SK-N-SH (cell line): ENCODE data around the gene PALLD. TPM values are rescaled to one million over a fixed set of nuclear protein-coding genes. Genes with fewer than 3 reads are reported as not detected.

Experiments used
- CTCF ChIA-PET: fragments of 300-600, 350-600 bp; formaldehyde crosslinking; extraction: SDS; loops from one replicate; lab custom pipeline; 2021; lab: Yijun Ruan, JAX
- POLR2A ChIA-PET: fragments of 350-600 bp; sonication (Branson Sonifier 250); formaldehyde crosslinking; extraction: SDS; loops from one replicate; lab custom pipeline; 2020; ENCODE audit warnings: antibody characterized with exemption, inconsistent platforms; lab: Yijun Ruan, JAX
- DNase-seq: peaks from one replicate; pipeline ENCODE4 v3.0.0; 2012
- H2AFZ ChIP-seq: fragments of 200-600 bp; sonication (generic); 2 replicates; pipeline ENCODE4 v1.8.1; 2016; ENCODE audit warnings: antibody characterized with exemption, mild to moderate bottlenecking, low read depth
- H3F3A ChIP-seq: fragments of 200-600 bp; sonication (generic); replicated peaks from 2 replicates; pipeline ENCODE3; 2016; ENCODE audit warnings: antibody characterized with exemption, mild to moderate bottlenecking; ENCODE audit not compliant: insufficient read depth
- H3K27ac ChIP-seq, 2 experiments: fragments of 200-500 bp in 1 of 2; fragments of 200-600 bp in 1 of 2; sonication (Bioruptor generic) in 1 of 2; sonication (generic), shearing (Covaris generic) in 1 of 2; 2 replicates each; pipeline versions ENCODE4 v1.5.1 to v1.6.1; 2014 to 2016; ENCODE audit warnings: low read depth in 2 of 2, inconsistent platforms in 1 of 2, low read length in 1 of 2, mild to moderate bottlenecking in 1 of 2, mixed read lengths in 1 of 2
- H3K27me3 ChIP-seq: fragments of 200-600 bp; sonication (generic), shearing (Covaris generic); 2 replicates; pipeline ENCODE4 v1.6.1; 2016; ENCODE audit warnings: mixed run types; ENCODE audit not compliant: insufficient read depth
- H3K36me3 ChIP-seq, 2 experiments: fragments of 200-500 bp in 1 of 2; fragments of 200-600 bp in 1 of 2; sonication (Bioruptor generic) in 1 of 2; sonication (generic) in 1 of 2; replicated peaks in 1 of 2; 2 replicates each; pipeline versions ENCODE3 to v1.5.1; 2014 to 2016; ENCODE audit warnings: low read length in 1 of 2, mild to moderate bottlenecking in 1 of 2; ENCODE audit not compliant: insufficient read depth in 2 of 2, control insufficient read depth in 1 of 2
- H3K4me1 ChIP-seq, 2 experiments: fragments of 200-500 bp in 1 of 2; fragments of 200-600 bp in 1 of 2; sonication (Bioruptor generic) in 1 of 2; sonication (generic), shearing (Covaris generic) in 1 of 2; 2 replicates each; pipeline versions ENCODE4 v1.5.1 to v1.6.1; 2014 to 2016; ENCODE audit warnings: low read depth in 1 of 2, low read length in 1 of 2, mixed run types in 1 of 2; ENCODE audit not compliant: insufficient read depth in 2 of 2, control insufficient read depth in 1 of 2
- H3K4me2 ChIP-seq: fragments of 200-600 bp; sonication (generic), shearing (Covaris generic); 2 replicates; pipeline ENCODE4 v1.6.1; 2017; ENCODE audit warnings: mixed run types
- H3K4me3 ChIP-seq, 2 experiments: fragments of 200-500 bp in 1 of 2; fragments of 200-600 bp in 1 of 2; sonication (Bioruptor generic) in 1 of 2; sonication (generic), shearing (Covaris generic) in 1 of 2; 2 replicates each; pipeline versions ENCODE4 v1.5.1 to v1.8.1; 2014 to 2016; ENCODE audit warnings: low read depth in 2 of 2, inconsistent platforms in 1 of 2, low read length in 1 of 2, mild to moderate bottlenecking in 1 of 2, mixed read lengths in 1 of 2, moderate library complexity in 1 of 2
- H3K79me2 ChIP-seq: fragments of 200-600 bp; sonication (generic); 2 replicates; pipeline ENCODE4 v1.8.1; 2017; ENCODE audit warnings: mild to moderate bottlenecking; ENCODE audit not compliant: insufficient read depth
- H3K9ac ChIP-seq: fragments of 200-600 bp; sonication (generic); 2 replicates; pipeline ENCODE4 v1.6.1; 2017; ENCODE audit warnings: mixed run types
- H3K9me2 ChIP-seq: fragments of 200-600 bp; sonication (generic); 2 replicates; pipeline ENCODE4 v1.6.1; 2017; ENCODE audit warnings: mixed run types
- H3K9me3 ChIP-seq: fragments of 200-600 bp; sonication (generic); 2 replicates; pipeline ENCODE4 v1.6.1; 2017; ENCODE audit warnings: mixed run types, mild to moderate bottlenecking, moderate library complexity
- H4K20me1 ChIP-seq: fragments of 200-600 bp; sonication (generic); 2 replicates; pipeline ENCODE4 v1.6.1; 2017; ENCODE audit warnings: mild to moderate bottlenecking, mixed run types; ENCODE audit not compliant: insufficient read depth
- CHD2 ChIP-seq: fragments of 150-350 bp; IDR thresholded peaks from 2 replicates; pipeline ENCODE4 v1.6.1; 2018; ENCODE audit warnings: low read length; ENCODE audit not compliant: partially characterized antibody
- EP300 ChIP-seq, 2 experiments: IDR thresholded peaks; 2 replicates each; pipeline versions ENCODE4 v1.4.0 to v1.6.1; 2012; ENCODE audit warnings: borderline replicate concordance in 1 of 2, low read depth in 1 of 2, low read length in 1 of 2
- GABPA ChIP-seq: IDR thresholded peaks from 2 replicates; pipeline ENCODE4 v1.4.0; 2012; ENCODE audit warnings: low read depth, mild to moderate bottlenecking
- JUND ChIP-seq: IDR thresholded peaks from 2 replicates; pipeline ENCODE4 v1.4.0; 2012
- NRF1 ChIP-seq: IDR thresholded peaks from 2 replicates; pipeline ENCODE4 v1.6.1; 2012; ENCODE audit warnings: low read depth, mild to moderate bottlenecking, low read length
- RXRA ChIP-seq: IDR thresholded peaks from 2 replicates; pipeline ENCODE4 v1.4.0; 2012; ENCODE audit warnings: low read depth, mild to moderate bottlenecking, borderline replicate concordance
- SIN3A ChIP-seq: IDR thresholded peaks from 2 replicates; pipeline ENCODE4 v1.6.1; 2012; ENCODE audit warnings: low read depth, mild to moderate bottlenecking, low read length, moderate library complexity, borderline replicate concordance
- TAF1 ChIP-seq: IDR thresholded peaks from 2 replicates; pipeline ENCODE4 v1.6.1; 2012; ENCODE audit warnings: low read depth, mild to moderate bottlenecking, low read length, moderate library complexity, borderline replicate concordance
- WGBS: methylation state at CpG from one replicate; pipeline ENCODE4 v1.1.6; 2017; ENCODE audit warnings: low lambda C conversion rate; 5-methylcytosine and 5-hydroxymethylcytosine counted together
- polyA plus RNA-seq, 3 experiments: library from polyadenylated mRNA; depleted of rRNA; stranded (reverse); fragments of >200 nt; gene quantifications; 2 replicates each; pipeline ENCODE4 v1.2.3, GENCODE V29; 2012
- TF ChIP-seq, protein P1 (sequence below): fragments of 150-350 bp; IDR thresholded peaks from 2 replicates; pipeline ENCODE4 v1.6.1; 2016; ENCODE audit warnings: mild to moderate bottlenecking, low read depth, low read length
- TF ChIP-seq, protein P2 (sequence below): IDR thresholded peaks from 2 replicates; pipeline ENCODE4 v1.4.0; 2012; ENCODE audit warnings: low read depth
- TF ChIP-seq, protein P3 (sequence below): fragments of 200-600 bp; sonication (generic); IDR thresholded peaks from 2 replicates; pipeline ENCODE4 v1.6.1; 2017; ENCODE audit warnings: antibody characterized with exemption, mild to moderate bottlenecking, moderate library complexity
- TF ChIP-seq, protein P4 (sequence below): fragments of 150-350 bp; IDR thresholded peaks from 2 replicates; pipeline ENCODE4 v1.6.1; 2017; ENCODE audit warnings: antibody characterized with exemption, low read length, low read depth, borderline replicate concordance

Gene PALLD
- polyA plus RNA-seq, 1 of the 3 experiments (the other 2 are of a cell fraction) = 33.0 TPM

DNA sequence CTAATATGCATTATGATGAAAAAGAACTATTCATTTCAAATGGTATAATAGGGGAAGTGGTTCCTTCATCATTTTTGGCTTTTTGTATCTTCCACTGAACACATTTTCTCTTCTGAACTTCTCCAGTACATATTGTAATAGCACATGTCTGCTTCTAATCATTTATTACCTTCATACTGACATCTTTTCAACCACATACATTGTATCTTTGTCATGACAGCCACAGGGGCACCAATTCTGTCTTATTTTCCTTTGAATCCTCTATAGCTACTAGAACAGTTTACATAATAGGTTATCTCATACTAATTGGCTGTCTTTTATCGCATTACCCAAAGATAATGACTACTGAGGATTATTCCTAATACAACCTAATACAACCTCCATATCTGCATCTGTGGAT is 37.7 kb downstream of the PALLD start (continued):
- TF ChIP-seq, protein P1, sequence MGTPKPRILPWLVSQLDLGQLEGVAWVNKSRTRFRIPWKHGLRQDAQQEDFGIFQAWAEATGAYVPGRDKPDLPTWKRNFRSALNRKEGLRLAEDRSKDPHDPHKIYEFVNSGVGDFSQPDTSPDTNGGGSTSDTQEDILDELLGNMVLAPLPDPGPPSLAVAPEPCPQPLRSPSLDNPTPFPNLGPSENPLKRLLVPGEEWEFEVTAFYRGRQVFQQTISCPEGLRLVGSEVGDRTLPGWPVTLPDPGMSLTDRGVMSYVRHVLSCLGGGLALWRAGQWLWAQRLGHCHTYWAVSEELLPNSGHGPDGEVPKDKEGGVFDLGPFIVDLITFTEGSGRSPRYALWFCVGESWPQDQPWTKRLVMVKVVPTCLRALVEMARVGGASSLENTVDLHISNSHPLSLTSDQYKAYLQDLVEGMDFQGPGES = no peak
- TF ChIP-seq JUND (no peak), EP300 (IDR thresholded peaks at IDR 0.05; ENCODE audit: borderline replicate concordance in 1 of 2, low read depth in 1 of 2, low read length in 1 of 2) (no peak), GABPA (no peak), CHD2 (no peak)
- TF ChIP-seq, protein P2, sequence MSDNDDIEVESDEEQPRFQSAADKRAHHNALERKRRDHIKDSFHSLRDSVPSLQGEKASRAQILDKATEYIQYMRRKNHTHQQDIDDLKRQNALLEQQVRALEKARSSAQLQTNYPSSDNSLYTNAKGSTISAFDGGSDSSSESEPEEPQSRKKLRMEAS = no peak
- TF ChIP-seq, protein P3, sequence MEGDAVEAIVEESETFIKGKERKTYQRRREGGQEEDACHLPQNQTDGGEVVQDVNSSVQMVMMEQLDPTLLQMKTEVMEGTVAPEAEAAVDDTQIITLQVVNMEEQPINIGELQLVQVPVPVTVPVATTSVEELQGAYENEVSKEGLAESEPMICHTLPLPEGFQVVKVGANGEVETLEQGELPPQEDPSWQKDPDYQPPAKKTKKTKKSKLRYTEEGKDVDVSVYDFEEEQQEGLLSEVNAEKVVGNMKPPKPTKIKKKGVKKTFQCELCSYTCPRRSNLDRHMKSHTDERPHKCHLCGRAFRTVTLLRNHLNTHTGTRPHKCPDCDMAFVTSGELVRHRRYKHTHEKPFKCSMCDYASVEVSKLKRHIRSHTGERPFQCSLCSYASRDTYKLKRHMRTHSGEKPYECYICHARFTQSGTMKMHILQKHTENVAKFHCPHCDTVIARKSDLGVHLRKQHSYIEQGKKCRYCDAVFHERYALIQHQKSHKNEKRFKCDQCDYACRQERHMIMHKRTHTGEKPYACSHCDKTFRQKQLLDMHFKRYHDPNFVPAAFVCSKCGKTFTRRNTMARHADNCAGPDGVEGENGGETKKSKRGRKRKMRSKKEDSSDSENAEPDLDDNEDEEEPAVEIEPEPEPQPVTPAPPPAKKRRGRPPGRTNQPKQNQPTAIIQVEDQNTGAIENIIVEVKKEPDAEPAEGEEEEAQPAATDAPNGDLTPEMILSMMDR = no peak

DNA sequence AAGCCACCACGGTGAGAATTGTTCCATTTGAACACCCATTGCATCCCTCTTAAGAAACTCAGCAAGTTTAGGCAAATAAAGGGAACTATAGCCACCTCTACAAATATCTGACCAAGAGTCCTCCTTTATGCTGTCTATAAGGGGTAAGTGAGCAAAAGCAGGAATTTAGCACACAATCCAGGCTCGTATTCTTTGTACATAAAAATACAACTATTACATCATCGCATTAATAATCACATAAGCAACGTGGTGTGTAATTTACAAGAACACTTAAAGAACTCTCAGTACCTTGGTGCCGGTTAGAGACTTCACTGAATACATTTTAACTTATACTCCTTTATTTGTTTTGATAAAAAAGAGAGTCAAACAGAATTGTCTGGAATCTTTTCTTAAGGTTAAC is 38.8 kb downstream of the PALLD start:
- Histone ChIP-seq H3K79me2 (no peaks in the 10 kb centered on the region), H3K4me3 (no peak overlapping the region), H3F3A (peaks cover 14% of the 10 kb centered on the region), H4K20me1 (no peaks in the 10 kb centered on the region), H2AFZ (no peak overlapping the region), H3K27me3 (no peaks in the 10 kb centered on the region), H3K9me3 (no peaks in the 10 kb centered on the region), H3K36me3 (no peaks in the 10 kb centered on the region), H3K4me2 (no peak overlapping the region), H3K9ac (no peak overlapping the region), H3K27ac (no peak overlapping the region), H3K4me1 (peaks cover 0 to 6% of the 10 kb centered on the region in 2 experiments; a peak in 2 of 4 replicates), H3K9me2 (no peaks in the 10 kb centered on the region)
- DNase-seq = no peak
- CTCF ChIA-PET = interaction anchor here (0.6 kb wide), 1 partner anchor 57 kb away, joined by 3 read pairs; no protein-coding TSS in a partner anchor
- 77% methylated on average over 5 of the region's 5 CpGs for WGBS
- POLR2A ChIA-PET = no interaction called here
- no peak for TF ChIP-seq GABPA
- TF ChIP-seq NRF1 = no peak
- TF ChIP-seq, protein P4, sequence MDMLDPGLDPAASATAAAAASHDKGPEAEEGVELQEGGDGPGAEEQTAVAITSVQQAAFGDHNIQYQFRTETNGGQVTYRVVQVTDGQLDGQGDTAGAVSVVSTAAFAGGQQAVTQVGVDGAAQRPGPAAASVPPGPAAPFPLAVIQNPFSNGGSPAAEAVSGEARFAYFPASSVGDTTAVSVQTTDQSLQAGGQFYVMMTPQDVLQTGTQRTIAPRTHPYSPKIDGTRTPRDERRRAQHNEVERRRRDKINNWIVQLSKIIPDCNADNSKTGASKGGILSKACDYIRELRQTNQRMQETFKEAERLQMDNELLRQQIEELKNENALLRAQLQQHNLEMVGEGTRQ = no peak
- no peak for TF ChIP-seq SIN3A
- TF ChIP-seq, protein P2 = no peak
- no peak for TF ChIP-seq RXRA
- TF ChIP-seq TAF1 = no peak
- TF ChIP-seq, protein P3 = no peak
